DOHH2 (cell line): ENCODE measurements around the gene IPO5.

ENCODE experiments used
- CTCF ChIP-seq: fragments of 200-600 bp; sonication (generic); IDR thresholded peaks from one replicate; pipeline ENCODE4 v1.5.1; 2014; ENCODE audit warnings: antibody characterized with exemption, mild to moderate bottlenecking, low read depth, low read length; ENCODE audit not compliant: poor library complexity, severe bottlenecking
- EZH2phosphoT487 ChIP-seq: fragments of 200-600 bp; sonication (generic); IDR thresholded peaks from 2 replicates; pipeline ENCODE4 v1.6.1; 2017; ENCODE audit warnings: borderline replicate concordance, mild to moderate bottlenecking, antibody characterized with exemption, low read length, moderate library complexity, mixed read lengths

GRCh38 chr13:97921176-97921816, 32.2 kb upstream of the IPO5 start:
- TF ChIP-seq CTCF, result no peak
- no peak for TF ChIP-seq EZH2phosphoT487
